GM12874 (cell line): Measurements from ENCODE around the gene CFAP410.

Experiments used
- TF ChIP-seq, protein P1 (sequence below): IDR thresholded peaks from 2 replicates; pipeline ENCODE4 v1.5.1; 2011; ENCODE audit warnings: low read depth, mild to moderate bottlenecking, control low read depth, low read length, moderate library complexity; ENCODE audit not compliant: insufficient read depth

The CFAP410 gene

DNA sequence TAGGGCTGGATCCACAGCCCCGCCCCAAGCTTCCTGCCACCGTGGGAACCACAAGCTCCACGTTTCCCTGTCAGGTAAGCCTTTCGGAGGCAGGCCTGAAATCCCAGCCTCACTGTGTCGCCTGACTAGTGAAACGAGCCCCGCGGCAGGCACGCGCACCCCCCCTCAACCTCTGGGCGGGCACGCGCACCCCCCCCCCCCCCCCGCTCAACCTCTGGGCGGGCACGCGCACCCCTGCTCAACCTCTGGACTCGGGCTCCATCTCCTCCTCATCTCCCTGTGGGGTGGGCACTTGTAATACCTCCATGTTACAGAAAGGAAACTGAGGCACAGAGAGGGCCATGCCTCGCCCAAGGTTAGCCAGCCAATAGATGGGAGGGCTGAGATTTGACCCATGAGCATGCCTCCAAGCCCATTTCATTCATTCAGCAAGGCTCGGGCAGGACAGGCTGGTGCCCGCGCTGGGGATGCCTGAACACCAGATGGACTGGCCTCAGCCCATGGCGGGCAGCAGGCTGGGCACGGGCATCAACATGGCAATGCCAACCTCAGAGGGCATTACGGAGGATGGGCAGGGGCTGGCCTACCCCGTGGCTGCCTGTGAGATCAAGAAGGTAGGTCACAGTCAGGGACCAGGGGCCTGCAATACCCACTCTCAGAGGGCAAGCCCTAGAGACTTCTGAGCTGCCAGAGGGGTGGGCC lies 4.7 kb downstream of the CFAP410 start:
- TF ChIP-seq, protein P1, sequence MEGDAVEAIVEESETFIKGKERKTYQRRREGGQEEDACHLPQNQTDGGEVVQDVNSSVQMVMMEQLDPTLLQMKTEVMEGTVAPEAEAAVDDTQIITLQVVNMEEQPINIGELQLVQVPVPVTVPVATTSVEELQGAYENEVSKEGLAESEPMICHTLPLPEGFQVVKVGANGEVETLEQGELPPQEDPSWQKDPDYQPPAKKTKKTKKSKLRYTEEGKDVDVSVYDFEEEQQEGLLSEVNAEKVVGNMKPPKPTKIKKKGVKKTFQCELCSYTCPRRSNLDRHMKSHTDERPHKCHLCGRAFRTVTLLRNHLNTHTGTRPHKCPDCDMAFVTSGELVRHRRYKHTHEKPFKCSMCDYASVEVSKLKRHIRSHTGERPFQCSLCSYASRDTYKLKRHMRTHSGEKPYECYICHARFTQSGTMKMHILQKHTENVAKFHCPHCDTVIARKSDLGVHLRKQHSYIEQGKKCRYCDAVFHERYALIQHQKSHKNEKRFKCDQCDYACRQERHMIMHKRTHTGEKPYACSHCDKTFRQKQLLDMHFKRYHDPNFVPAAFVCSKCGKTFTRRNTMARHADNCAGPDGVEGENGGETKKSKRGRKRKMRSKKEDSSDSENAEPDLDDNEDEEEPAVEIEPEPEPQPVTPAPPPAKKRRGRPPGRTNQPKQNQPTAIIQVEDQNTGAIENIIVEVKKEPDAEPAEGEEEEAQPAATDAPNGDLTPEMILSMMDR, result no peak

GRCh38 chr21:44333509-44334328 lies 5.5 kb downstream of the CFAP410 start:
- TF ChIP-seq, protein P1, result no peak

DNA sequence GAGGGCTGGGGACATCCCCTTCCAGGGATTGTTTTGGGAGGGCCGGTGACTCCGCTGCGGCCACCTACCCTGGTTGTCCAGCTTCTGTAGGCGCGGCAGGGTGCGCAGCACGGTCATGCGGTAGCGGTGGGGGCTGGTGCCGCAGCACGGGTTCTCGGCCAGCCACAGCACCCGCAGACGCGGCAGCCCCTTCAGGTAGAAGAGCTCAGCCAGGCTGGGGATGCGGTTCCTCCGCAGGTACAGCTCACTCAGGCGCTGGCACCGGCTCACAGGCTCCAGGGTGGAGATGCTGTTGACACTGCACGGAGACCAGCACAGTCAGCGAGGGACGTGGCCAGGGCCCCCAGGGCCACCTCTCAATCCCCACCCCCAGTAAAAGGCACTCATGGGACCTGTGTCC lies 6.2 kb downstream of the CFAP410 start:
- TF ChIP-seq, protein P1, result no peak

DNA sequence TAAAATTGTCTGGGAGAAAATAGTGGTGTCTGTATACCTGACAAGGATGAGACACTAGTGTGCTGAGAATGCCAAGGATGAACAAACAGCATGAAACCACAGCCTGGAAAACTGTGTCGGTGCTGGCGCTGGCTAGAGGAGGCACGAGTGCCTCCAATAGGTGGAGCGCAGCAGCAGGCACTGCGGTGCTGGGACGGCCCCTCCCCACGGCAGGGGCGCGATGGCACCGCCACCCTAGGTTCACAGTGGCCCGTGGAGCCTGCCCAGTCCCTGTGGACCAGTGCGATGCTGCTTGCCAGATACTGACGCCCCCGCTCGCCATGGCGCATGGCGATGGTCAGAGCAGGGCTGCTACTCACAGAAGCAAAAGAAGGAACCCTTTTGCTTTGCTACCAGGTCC lies 6.8 kb downstream of the CFAP410 start:
- TF ChIP-seq, protein P1, result no peak

- TF ChIP-seq, protein P1, result no peak
Observed at GRCh38 chr21:44331650-44332307, 7.4 kb downstream of the CFAP410 start.

- TF ChIP-seq, protein P1, result no peak
Observed at GRCh38 chr21:44331209-44331608, 8.0 kb downstream of the CFAP410 start.

GRCh38 chr21:44330698-44331097 lies 8.5 kb downstream of the CFAP410 start:
- TF ChIP-seq, protein P1, result no peak
